Thyroid gland (tissue), 4 donors: ENCODE results near the gene IL4.

ENCODE experiments used
- POLR2A ChIP-seq, 2 donors: fragments of 450-650 bp; IDR thresholded peaks; one replicate each; pipeline ENCODE4 v1.6.1; 2017; ENCODE audit warnings: antibody characterized with exemption in 2 of 2, mild to moderate bottlenecking in 2 of 2, moderate library complexity in 1 of 2
- TF ChIP-seq, protein P1 (sequence below), 6 experiments: fragments of 200-600 bp in 3 of 6; fragments of 450-650 bp in 3 of 6; sonication (generic) in 3 of 6; IDR thresholded peaks; one replicate each; pipeline ENCODE4 v1.5.1; 2016 to 2019; ENCODE audit warnings: antibody characterized with exemption in 6 of 6, mild to moderate bottlenecking in 2 of 6, inconsistent platforms in 1 of 6, moderate library complexity in 1 of 6

DNA sequence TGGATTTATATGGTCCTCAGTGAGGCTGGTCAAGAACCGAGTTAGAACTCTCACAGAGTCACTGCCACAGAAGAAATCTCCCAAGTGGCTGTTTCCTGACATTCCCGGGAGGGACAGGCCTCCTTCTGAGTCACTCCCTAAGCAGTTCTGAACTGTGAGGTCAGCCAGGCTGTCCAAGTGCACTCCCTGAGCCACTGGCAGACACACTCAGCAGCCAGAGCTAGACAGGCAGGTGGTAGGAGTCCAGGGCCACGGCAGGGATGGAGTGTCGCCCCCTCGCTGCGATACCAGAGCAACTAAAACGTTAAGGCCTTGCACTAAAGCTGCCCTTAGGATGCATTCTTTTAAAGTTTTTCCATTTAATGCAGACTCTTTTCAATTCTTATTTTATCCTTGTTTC is 3.4 kb downstream of the IL4 start:
- TF ChIP-seq, protein P1, sequence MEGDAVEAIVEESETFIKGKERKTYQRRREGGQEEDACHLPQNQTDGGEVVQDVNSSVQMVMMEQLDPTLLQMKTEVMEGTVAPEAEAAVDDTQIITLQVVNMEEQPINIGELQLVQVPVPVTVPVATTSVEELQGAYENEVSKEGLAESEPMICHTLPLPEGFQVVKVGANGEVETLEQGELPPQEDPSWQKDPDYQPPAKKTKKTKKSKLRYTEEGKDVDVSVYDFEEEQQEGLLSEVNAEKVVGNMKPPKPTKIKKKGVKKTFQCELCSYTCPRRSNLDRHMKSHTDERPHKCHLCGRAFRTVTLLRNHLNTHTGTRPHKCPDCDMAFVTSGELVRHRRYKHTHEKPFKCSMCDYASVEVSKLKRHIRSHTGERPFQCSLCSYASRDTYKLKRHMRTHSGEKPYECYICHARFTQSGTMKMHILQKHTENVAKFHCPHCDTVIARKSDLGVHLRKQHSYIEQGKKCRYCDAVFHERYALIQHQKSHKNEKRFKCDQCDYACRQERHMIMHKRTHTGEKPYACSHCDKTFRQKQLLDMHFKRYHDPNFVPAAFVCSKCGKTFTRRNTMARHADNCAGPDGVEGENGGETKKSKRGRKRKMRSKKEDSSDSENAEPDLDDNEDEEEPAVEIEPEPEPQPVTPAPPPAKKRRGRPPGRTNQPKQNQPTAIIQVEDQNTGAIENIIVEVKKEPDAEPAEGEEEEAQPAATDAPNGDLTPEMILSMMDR (IDR thresholded peaks at IDR 0.05): no peak
- peak in 1 of 2 donors; percentile 23 for TF ChIP-seq POLR2A (IDR thresholded peaks at IDR 0.05)
